MM.1S (cell line): ENCODE results near the gene RPS6KB1.

ENCODE experiments used
- DNase-seq: peaks from one replicate; pipeline ENCODE4 v3.0.0-alpha.2; 2015
- H2AFZ ChIP-seq: fragments of 300-600 bp; sonication (generic); 2 replicates; pipeline ENCODE4 v1.6.0; 2016; ENCODE audit warnings: antibody characterized with exemption, low read length
- H3F3A ChIP-seq: fragments of 300-600 bp; sonication (generic); 2 replicates; pipeline ENCODE4 v1.6.1; 2016; ENCODE audit warnings: mild to moderate bottlenecking, antibody characterized with exemption, low read length, moderate library complexity, mixed read lengths; ENCODE audit not compliant: insufficient read depth
- H3K27ac ChIP-seq: fragments of 300-600 bp; sonication (generic); 2 replicates; pipeline ENCODE4 v1.5.1; 2016; ENCODE audit warnings: mild to moderate bottlenecking, low read length
- H3K27me3 ChIP-seq: fragments of 300-600 bp; sonication (generic); replicated peaks from 2 replicates; pipeline ENCODE4 v1.6.0; 2016; ENCODE audit warnings: low read length; ENCODE audit not compliant: insufficient read depth
- H3K36me3 ChIP-seq: fragments of 300-600 bp; sonication (generic); replicated peaks from 2 replicates; pipeline ENCODE4 v1.6.1; 2016; ENCODE audit warnings: mild to moderate bottlenecking, low read length, mixed read lengths; ENCODE audit not compliant: insufficient read depth
- H3K4me1 ChIP-seq: fragments of 300-600 bp; sonication (generic); 2 replicates; pipeline ENCODE4 v1.6.1; 2016; ENCODE audit warnings: low read length, mixed read lengths
- H3K4me2 ChIP-seq: fragments of 300-600 bp; sonication (generic); 2 replicates; pipeline ENCODE4 v1.6.0; 2016; ENCODE audit warnings: low read depth, low read length
- H3K4me3 ChIP-seq: fragments of 300-600 bp; sonication (generic); 2 replicates; pipeline ENCODE4 v1.5.1; 2016; ENCODE audit warnings: low read length, mixed read lengths
- H3K79me2 ChIP-seq: fragments of 300-600 bp; sonication (generic); 2 replicates; pipeline ENCODE4 v1.6.1; 2016; ENCODE audit warnings: mixed run types, low read length, mixed read lengths
- H3K9ac ChIP-seq: fragments of 300-600 bp; sonication (generic); 2 replicates; pipeline ENCODE4 v1.6.1; 2016; ENCODE audit warnings: low read length, mixed read lengths
- H3K9me2 ChIP-seq: fragments of 300-600 bp; sonication (generic); replicated peaks from 2 replicates; pipeline ENCODE4 v1.6.1; 2016; ENCODE audit warnings: mild to moderate bottlenecking, low read length, mixed read lengths; ENCODE audit not compliant: insufficient read depth
- H3K9me3 ChIP-seq: fragments of 300-600 bp; sonication (generic); replicated peaks from 2 replicates; pipeline ENCODE4 v1.6.1; 2016; ENCODE audit warnings: mild to moderate bottlenecking, low read length, mixed read lengths; ENCODE audit not compliant: insufficient read depth
- H4K20me1 ChIP-seq: fragments of 300-600 bp; sonication (generic); 2 replicates; pipeline ENCODE4 v1.6.1; 2016; ENCODE audit warnings: mild to moderate bottlenecking, low read length, moderate library complexity, mixed read lengths; ENCODE audit not compliant: insufficient read depth
- CTCF ChIP-seq: fragments of 300-600 bp; sonication (generic); IDR thresholded peaks from 2 replicates; pipeline ENCODE4 v1.5.1; 2016; ENCODE audit warnings: antibody characterized with exemption, low read length, mixed read lengths
- EZH2 ChIP-seq: fragments of 300-600 bp; sonication (generic); optimal IDR thresholded peaks from 2 replicates; pipeline ENCODE3; 2017; ENCODE audit warnings: low read depth, mild to moderate bottlenecking, antibody characterized with exemption, low read length, mixed read lengths
- EZH2phosphoT487 ChIP-seq: fragments of 300-600 bp; sonication (generic); IDR thresholded peaks from 2 replicates; pipeline ENCODE4 v1.6.1; 2018; ENCODE audit warnings: antibody characterized with exemption, low read length

The RPS6KB1 gene

DNA sequence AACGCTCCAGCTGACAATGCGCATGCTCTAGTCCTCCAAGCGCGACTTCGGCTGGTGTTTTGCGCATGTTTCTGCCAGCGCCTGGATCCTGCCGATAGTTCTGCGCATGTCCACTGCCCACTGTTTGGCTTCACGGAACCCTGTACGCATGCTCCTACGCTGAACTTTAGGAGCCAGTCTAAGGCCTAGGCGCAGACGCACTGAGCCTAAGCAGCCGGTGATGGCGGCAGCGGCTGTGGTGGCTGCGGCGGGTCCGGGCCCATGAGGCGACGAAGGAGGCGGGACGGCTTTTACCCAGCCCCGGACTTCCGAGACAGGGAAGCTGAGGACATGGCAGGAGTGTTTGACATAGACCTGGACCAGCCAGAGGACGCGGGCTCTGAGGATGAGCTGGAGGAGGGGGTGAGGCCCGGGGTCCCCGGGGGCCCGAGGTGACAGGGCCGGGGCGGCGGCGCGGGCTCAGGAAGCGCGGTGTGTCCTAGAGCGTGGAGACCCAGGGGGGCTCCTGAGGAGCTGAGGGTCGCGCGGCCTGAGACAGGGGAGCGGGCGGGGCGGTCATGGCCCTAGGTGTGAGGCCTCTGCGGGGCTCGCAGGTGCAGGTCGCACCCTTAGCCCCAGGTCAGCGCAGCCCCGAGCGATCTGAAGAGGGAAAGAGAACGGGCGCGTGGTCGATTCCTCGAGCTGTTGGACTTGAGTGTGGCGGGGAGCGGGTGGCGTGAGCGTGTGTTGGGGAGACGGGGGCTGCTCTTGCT, at the start of gene RPS6KB1, which contains the start of gene TUBD1:
RPS6KB1 (plus strand) TSS at position 198 of the 752 bp plus-strand sequence; CDS start at position 262, 64 bp downstream.
TUBD1 (minus strand) TSS at position 20 of the 752 bp plus-strand sequence. CDS start 1,941 bp downstream, outside the sequence.
- Histone ChIP-seq H3K9me2 (no peaks in the 10 kb centered on the region), H3K4me1 (peaks cover 8% of the 10 kb centered on the region; the same call in 1 of the 2 replicates), H3K27ac (peak within 1 kb of the TSS; percentile 58; the same call in 1 of the 2 replicates), H2AFZ (peak within 1 kb of the TSS; percentile 84), H4K20me1 (peaks cover 6% of the 10 kb centered on the region; the same call in 1 of the 2 replicates), H3K9ac (peak within 1 kb of the TSS; percentile 84), H3K4me2 (peak within 1 kb of the TSS; percentile 86), H3K79me2 (peaks cover 71% of the 10 kb centered on the region), H3K4me3 (peak within 1 kb of the TSS; percentile 83), H3K27me3 (no peaks in the 10 kb centered on the region), H3K9me3 (no peaks in the 10 kb centered on the region), H3K36me3 (no peaks in the 10 kb centered on the region), H3F3A (0 out of 2 replicates have a peak, but pooled peaks cover 4% of the 10 kb centered on the region)
- DNase-seq: peak; percentile 99
- TF ChIP-seq CTCF: no peak
- TF ChIP-seq EZH2phosphoT487: no peak

- H3K4me2 ChIP-seq: peak overlapping the region; percentile 63
- no peaks in the 10 kb centered on the region for H3K9me2 ChIP-seq
- peak overlapping the region; percentile 93 for H3K27ac ChIP-seq
- H3K9ac ChIP-seq: peak overlapping the region; percentile 56; the same call in 1 of the 2 replicates
- H3K4me3 ChIP-seq: peak overlapping the region; percentile 13; the same call in 1 of the 2 replicates
- TF ChIP-seq CTCF (no peak), EZH2phosphoT487 (no peak), EZH2 (no peak)
- H3K36me3 ChIP-seq: no peaks in the 10 kb centered on the region
- DNase-seq: no peak
- H3K9me3 ChIP-seq: no peaks in the 10 kb centered on the region
- no peaks in the 10 kb centered on the region for H3K79me2 ChIP-seq
- no peaks in the 10 kb centered on the region for H4K20me1 ChIP-seq
- peaks cover 35% of the 10 kb centered on the region for H3F3A ChIP-seq
- H3K27me3 ChIP-seq: no peaks in the 10 kb centered on the region
- H3K4me1 ChIP-seq: peaks cover 36% of the 10 kb centered on the region
- peak overlapping the region; percentile 27; the same call in 1 of the 2 replicates for H2AFZ ChIP-seq
These were observed 47.9 kb upstream of the RPS6KB1 start for GRCh38 chr17:59844884-59845594.

GRCh38 chr17:59845595-59846393, 47.1 kb upstream of the RPS6KB1 start:
- Histone ChIP-seq H3K4me2 (peak overlapping the region; percentile 63), H3K27me3 (no peaks in the 10 kb centered on the region), H3K9ac (peak overlapping the region; percentile 56), H4K20me1 (no peaks in the 10 kb centered on the region), H3K4me3 (peak overlapping the region; percentile 13), H3K4me1 (peaks cover 31% of the 10 kb centered on the region), H2AFZ (peak overlapping the region; percentile 27), H3K9me3 (no peaks in the 10 kb centered on the region), H3K27ac (peak overlapping the region; percentile 93), H3K79me2 (no peaks in the 10 kb centered on the region), H3F3A (peaks cover 35% of the 10 kb centered on the region), H3K36me3 (no peaks in the 10 kb centered on the region), H3K9me2 (no peaks in the 10 kb centered on the region)
- DNase-seq: peak; percentile 85
- TF ChIP-seq EZH2 (no peak), EZH2phosphoT487 (no peak), CTCF (0 out of 2 replicates have a peak, but pooled peaks have one; percentile 6)
